Glomerular visceral epithelial cell (primary cell): Measurements from ENCODE around the gene SATB2.
A peak's percentile ranks its signal among the peaks of the same experiment; 100 is the strongest.

Source experiments
- DNase-seq: peaks from one replicate; pipeline ENCODE4 v3.0.0-alpha.2; 2016; ENCODE audit errors: extremely low spot score

Gene SATB2

DNA sequence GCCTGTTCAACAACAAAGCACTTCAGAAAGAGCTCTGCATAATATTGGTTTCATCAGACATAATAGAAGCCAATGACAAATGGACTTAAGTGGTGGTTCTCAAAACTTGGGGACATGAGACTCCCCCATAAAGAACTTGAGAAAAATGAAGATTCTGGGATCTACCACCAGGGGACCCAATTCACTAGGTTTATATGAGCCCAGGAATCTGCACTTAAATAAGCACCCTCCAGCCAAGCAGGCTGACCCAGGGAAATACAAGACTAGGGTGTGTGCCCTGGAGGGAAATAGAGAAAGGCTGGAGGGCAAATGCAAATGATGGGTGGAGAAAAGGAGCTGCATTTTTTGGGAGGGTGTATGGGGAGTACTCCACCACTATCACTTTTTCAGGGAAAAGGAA, 52.5 kb downstream of the SATB2 start:
- peak; percentile 17 for DNase-seq

DNA sequence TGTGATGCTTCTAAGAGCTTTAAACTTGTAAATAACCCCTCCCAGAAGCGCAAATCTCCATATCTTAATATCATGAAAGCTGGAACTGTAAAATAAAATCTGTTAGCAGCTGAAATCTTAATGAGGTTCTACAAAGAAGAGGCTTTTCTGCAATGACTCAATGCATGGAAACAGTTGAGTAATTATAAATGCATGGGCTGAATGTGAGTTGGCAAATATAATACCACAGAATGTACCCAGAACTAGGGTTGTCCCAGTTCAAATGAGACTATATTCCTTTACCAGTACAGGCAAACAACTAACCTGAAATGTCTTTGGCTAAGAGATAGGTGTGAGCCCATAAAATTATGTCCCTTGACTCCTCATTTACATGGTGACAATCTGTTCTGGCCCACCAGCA, 52.9 kb downstream of the SATB2 start:
- peak; percentile 6 for DNase-seq

DNA sequence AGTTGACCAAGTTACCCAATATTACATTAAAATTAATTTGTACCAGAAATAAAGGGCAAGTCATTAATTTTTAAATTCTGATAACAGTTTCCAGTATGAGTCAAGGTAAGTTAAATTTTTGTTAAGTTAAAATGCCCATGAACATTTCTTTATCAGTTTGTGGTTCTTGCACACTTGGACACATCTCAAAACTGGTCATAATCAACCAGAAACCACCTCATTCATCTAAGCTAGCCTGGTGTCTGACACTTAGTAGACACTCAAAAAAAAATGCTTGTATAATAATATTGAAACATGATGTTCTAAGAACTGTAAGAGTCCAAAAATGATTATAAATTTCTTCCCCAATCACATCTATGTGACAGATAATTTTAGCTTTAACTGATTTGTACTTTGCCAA, 62.4 kb downstream of the SATB2 start:
- no peak for DNase-seq

DNA sequence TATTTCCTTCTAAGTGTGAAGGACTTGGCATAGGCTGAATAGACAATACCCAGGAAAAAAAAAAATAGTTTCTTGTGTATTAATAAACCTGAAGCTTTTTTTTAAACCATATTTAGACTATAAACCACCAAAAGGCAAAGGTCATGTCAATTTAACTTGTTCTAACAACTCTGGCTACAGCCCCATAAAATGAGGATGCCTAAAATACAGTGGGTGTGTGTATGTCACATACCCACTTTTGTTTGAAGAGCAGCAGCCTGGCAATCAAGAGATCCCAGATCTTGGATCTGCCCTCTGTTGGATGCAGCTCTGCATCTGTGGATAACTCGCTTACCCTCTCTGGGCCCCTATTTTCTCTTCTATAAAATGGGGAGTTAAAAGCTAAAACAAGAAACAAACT, 65.4 kb downstream of the SATB2 start:
- no peak for DNase-seq

DNA sequence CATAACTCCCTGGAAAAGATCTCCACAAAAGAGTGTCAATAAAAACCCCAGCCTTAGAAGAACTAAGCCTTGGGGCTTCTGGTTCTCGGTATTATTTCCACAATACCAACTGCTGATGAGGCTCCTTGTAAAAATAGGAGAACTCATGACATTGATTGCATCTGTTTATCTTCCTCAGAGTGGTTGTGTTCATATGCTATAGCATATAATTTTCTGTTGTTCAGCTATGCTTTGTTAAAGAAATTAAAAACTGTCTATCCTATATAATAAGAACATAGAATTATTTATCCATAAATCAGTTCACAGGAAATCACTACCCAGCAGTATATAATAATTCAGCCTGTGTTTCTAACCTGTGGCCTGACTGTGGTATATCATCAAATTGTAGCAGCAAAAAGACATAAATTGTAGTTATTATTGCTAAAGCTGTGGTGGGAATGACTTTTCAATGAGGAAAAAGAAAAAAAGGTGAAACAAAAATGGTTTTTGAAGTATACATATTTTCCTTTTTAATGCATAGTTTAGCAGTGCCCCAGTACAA, 68.9 kb downstream of the SATB2 start:
- no peak for DNase-seq

DNA sequence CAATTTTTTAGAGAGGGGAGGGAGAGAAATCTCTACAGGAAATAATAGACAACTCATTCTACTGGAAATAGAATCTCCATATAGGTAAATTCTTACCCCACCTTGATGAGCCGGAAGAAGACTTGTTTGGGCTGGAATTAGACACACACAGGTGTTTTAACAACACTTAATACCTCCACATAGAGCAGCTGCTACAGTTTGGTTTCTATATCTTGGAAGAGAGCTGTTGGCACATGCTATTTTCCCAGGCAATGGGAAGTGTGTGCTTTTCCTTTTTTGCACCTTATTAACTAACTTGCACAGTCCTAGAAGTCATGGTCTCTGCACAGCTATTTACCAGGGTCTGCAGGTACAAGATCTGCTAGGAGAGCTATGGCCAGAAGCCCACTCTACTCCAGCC, 73.7 kb downstream of the SATB2 start:
- DNase-seq = no peak

DNA sequence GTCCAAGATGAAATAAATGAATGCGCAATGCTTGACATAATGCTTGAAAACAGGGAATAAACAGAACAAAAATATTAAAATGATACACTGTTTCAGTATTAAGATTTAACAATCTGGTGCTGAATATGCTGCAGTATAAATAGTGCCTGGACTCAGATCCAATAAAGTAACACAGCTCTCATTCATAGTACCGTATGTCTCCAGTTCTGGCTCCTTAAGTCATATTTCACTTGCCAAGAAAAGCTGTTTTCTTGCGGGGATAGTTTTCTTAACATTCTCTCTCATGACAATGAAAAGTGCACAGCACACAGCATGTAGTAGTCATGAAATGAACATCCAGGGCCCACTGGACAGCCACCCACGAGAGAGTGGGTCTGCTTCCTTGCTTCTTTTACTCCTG, 74.7 kb downstream of the SATB2 start:
- no peak for DNase-seq

DNA sequence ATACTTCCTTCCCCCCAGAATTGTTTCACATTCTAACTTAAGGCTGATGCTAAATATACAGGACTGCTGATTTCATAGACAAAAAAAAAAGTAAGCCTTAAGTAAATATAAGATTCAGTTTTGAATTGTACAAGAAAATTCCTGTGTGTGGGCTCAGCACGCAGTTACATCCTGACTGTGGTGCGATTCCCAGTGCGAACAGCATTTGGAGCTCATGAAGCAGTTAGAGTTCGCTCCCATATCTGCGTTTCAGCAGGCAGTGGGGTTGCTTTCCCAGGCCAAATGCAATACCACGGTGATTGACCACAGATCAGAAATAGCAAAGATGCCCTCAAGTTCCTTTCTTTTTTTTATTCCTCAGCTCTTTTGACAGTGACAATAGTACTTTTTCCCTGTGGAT, 75.6 kb downstream of the SATB2 start:
- no peak for DNase-seq

DNA sequence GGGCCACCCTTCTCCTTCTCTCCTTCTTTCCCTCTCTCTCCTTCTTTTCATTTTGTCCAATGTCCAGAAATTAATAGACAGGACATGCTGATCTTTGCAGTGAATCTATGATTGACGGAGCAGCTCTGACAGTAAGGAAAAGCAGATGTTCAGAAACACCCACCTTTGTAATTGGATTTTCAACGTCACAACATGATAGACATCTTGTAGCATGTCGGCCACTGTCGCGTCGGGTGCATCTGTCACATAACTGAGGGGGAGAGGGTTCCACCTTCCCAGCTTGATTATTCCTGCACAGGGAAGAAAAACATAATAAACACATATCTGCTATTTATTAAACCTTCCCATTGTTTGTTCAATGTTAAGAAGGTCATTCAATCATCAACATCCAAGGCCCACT, 76.2 kb downstream of the SATB2 start:
- no peak for DNase-seq

DNA sequence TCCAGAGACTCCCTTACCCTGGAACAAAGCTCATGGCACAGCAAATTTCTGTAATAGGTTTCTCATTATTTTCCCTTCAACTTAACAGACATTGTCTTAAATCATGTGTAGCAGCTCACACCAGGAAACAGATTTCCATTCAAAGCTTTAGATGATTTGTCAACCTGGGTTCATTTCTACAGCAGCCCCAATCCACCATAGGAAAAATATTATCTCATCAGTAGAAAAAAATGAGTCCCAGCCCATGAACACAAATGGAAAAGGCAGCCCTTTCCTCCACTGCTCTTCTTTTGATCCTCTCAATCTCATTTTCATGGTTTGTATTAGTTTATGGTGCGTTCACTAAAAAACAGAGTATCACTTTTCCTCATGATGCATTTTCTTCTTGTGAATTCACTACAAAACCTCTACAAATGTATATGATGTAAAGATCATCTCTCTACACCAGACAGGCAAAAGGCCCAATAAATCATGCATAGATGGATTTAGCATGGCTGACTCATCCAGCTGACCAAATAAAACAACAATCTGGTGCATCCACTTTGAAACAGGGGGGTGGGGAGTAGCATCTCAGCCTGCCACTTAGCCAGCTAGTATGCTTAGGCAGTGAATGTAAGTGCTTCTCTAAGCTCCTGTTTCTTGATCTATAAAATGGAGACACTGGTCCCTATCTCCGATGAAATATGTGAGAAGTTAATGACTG, 78.6 kb downstream of the SATB2 start:
- DNase-seq = peak; percentile 18

DNA sequence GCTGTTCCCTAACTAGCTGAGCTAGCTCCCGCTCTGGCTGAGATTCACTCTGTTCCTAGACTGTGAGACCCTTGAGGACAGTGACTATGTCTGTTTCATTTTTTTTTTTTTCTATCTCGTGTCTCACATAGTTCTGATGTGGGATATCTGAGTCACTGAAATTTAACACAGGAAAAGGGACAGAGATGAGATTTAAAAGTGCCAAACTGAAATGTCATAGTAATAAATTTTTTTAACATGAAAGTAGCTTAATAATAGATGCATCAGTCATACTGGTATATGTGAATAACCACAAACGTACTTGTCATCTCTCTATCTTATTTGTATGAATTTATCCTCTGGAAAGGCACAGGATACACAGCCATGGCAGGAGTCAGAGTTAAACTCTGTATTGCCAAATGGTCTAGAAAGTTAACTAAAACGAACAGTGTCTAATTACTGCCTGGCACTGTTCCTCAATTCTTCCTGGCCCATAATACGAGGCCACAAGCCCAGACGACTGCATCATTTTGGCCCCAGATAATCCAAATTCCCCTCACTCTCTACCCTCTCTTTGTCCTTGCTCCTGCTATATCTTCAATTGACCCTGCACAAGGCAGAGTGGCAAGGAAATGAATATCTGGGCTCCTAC, 87.5 kb downstream of the SATB2 start:
- DNase-seq = no peak

DNA sequence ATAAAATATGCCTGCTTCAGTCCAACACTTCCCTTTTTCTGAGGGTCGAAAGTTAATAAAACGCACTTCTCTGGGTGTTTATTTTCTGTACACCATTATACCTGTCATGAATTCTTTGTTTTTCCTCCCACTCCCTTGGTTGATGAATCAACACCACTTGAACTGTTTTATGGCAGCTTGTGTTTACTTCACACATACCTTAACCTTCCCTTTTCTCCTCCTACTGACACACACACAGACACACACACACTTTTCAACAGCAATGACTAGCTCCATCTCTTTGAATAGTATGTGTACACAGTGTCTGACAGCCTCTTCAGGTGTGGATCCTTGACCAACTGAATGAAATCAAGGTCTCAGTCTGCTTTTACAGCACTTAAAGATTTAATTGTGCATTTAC, 91.3 kb downstream of the SATB2 start:
- DNase-seq = no peak

DNA sequence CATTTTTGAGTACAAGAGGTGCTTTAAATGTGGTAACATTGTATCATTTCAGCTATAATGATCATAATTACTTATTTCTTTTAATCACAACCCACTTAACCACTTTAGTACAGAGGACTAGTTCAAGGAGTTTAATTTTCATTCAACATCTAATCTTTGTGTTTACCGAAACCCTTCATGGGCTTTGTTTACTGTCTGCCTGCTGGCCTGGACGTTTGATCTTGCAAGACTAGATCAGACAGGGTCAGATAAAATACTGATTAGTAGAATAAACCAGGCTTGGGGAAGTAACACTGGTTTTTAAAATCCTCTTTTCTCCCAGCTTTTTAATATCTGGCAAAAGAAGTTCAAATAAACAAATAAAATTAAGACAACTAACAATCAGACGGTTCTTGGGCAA, 93.6 kb downstream of the SATB2 start:
- no peak for DNase-seq

DNA sequence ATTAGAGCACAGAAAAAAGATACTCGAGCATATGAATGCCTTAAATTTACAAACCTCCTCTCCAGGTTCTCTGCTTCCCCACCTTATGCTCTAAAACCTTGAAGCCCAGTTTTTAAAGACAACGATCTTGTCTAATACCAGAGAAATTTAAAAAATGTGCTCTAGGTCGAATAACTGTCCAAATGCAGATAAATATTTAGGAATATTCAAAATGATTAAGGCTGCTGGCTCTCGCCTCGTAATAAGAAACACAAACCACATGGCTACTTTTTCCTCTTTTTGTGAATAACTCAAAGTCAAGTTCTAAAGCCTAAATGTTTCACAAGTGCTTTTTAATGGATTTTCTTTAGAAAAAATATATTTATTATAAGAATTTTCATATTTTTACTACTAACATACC, 101.3 kb downstream of the SATB2 start:
- no peak for DNase-seq

DNA sequence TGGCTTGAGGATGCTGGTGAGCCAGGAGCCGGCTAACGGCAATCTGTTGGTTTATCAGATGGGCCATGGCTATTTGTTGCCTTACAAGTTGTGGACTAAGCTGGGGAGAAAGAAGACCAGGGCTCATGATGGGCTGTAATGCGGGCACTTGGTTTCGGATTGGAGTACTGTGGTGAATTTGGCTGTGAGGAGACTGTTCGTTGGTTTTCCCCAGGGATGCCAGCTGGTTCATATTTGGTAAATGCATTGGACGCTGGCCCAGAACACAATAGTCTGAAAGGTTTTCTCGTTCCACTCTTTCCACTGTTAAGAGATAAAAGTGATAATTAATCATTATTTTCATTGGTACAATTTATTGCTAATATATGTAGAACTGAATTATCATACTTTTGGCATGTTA, 108.9 kb downstream of the SATB2 start:
- no peak for DNase-seq

DNA sequence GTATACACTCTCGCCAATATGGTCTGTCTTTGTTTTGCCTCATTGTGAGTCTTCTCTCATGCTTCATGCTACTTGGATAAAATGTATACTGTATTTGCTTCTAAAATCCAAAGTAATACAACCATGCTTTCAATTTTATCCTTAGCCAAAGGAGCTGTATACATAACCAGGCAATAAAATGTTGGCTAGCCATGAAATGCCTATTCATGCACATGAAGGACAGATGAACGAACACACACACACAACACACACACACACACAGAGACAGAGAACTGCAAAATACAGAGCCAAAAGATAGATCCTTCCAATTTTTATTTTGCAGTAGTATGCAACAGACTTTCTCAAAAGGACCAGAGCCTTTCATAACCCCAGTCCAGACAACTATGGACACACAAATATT, 113.7 kb downstream of the SATB2 start:
- DNase-seq = no peak

DNA sequence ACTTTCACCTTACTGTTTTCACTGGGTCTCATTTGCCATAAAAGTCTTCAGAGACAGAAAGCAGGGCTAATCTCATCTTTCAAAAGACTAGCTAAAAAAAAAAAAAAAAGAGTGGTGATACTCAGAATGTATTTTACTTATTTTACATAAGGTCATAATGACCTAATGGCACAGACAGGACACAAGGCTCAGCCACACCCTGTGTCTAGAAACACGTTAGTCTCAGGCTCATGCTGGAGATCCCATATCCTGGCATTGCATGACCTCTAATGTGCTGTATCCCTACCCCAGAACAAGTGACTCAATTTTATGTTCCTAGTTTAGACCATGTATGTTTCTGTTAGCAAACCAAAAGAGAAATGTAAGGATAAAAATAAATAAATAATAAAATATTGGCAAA, 115.4 kb downstream of the SATB2 start:
- DNase-seq = no peak

DNA sequence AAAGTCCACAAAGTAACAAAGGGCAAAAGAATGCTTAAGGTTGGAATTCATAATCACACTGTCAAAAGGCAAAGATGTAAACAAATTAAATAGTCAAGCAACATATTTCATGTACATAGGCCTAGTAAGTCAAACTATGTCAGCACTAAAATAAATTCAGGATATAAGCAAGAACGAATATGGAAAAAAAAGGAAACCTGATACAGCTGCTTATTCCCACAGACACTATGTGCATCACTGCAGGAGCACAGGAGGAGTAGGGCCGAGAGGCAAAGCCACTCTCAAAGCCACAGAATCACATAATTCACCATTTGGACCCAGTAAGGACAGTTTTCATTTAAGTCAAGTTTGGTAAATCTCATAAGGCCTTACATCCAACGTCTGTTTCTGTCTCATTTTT, 116.6 kb downstream of the SATB2 start:
- DNase-seq = no peak

DNA sequence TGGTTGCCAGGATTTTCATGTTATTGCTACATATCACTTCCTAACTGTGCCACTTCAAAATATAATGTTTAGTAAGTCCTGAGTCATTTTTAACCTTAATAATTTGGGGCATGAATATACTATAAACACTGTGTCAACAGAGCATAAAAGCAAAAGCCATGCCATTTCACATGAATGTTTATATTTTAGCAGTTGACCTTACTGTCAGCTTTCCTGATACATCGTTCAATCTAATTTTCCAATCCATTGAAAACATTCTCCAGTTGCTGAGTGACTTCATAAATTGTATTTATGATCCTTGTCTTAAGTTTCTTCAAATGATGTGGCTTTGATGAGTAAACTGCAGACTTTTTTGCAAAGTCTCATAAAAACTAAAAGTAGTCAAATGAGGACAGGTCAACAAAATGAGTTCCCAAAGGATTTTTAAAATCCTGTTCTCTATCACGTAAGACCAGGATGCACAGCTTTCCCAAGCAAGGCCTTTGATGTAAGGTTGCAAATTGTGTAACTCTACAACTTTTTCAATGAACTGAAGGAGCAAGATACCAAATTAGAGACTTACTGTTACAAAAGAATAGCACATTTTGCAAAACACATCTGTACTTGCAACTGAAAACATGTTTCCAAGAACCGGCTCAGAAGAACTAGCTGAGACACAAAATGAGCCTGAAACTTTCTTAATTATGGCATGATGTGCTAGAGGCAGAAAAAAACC, 117.7 kb downstream of the SATB2 start:
- DNase-seq = no peak

DNA sequence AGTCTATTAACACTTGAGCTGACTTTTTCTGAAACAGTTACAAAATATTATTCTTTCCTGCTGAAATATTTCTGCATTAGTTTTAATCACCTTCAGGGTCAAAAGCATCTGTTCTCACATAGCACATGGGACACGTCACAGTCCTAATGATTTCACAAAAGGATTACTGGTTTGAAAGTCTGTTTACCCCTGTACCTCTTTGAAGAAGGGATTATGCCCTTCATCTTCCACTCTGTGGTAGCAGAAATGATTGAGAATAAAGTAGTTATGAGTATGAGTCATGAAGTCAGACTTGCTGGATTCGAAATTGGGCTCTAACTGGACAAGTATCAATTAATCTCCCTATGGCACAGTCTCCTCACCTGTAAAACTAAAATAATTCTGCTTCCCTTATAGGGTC, 121.2 kb downstream of the SATB2 start:
- DNase-seq = no peak

DNA sequence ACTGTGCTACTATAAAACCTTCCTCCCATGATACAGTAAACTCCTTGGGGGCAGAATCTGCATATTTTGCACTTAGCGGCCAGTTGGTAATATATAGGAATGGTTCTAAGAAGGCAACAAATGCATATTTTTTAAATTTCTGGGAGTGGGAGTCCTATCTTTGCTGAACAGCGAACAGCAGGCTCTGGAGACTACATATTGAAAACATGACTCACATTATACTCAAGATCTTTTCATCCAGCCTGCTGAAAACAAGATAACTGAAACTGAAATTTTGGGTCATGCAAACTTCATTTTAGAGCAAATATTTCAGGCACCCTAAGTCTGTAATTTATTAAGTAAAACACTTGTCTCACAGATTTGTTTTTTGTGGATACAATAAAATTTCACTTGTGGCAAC, 122.2 kb downstream of the SATB2 start:
- no peak for DNase-seq

DNA sequence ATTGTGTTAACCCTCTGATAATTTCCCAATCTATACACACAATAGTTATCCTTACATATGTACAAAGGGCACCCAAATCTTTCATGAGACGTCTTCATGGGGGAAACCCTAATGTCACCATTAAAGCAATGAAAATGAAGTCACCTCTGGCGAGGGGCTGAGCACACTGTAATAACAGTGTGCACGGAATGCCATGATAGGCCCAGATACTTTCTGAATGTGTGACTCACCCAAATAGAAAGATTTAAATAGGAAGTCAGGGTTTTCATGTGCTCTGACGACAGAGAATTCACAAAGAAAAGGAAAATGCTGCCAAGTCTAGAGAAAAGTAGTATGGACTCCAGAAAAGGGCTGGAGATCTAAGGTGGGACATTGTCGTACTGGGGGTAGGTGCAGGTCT, 128.3 kb downstream of the SATB2 start:
- no peak for DNase-seq

DNA sequence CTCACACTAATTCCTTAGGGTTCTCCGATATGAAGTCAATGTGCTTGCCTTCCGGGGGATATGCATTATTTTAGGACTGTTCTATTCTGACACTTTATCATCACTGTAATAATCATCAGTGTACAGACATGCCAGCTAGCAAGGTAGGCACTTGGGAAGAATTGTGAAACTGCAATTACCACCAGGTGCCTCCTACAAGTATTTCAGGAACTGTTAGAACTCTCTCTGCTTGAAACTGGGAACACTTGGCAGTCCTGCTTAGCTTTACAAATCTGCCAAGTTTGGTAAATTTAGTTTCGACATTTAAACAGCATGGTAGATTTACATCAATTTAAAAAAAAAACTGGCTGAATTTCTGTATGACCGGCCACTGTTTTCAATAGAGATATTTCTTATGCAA, 128.7 kb downstream of the SATB2 start:
- DNase-seq = no peak
